GM12878 (cell line): Measurements from ENCODE around the gene CYP24A1. TPM values are rescaled to one million over a fixed set of nuclear protein-coding genes. Genes with fewer than 3 reads are reported as not detected.

Source experiments
- ATAC-seq: fragments of 200-7000 bp; cut with Tn5 transposase; 3 replicates; pipeline ENCODE4 v1.9.1; 2020; ENCODE audit warnings: mild to moderate bottlenecking, moderate library complexity
- BruUV-seq: library from RNA; stranded (reverse); fragments of 400-500 nt; replicated peaks from 2 replicates; lab custom pipeline; 2021; lab: Mats Ljungman, UMichigan
- CTCF ChIA-PET: fragments of 300-600 bp; sonication (Branson Sonifier 250); formaldehyde crosslinking; extraction: SDS; loops from one replicate; lab custom pipeline; 2021; ENCODE audit warnings: inconsistent platforms; lab: Yijun Ruan, JAX
- POLR2A ChIA-PET: fragments of 350-600 bp; formaldehyde crosslinking; extraction: SDS; loops from one replicate; lab custom pipeline; 2021; ENCODE audit warnings: inconsistent platforms; lab: Charles Lee
- RAD21 ChIA-PET: fragments of 300-600 bp; sonication (Branson Sonifier 250); formaldehyde crosslinking; loops from one replicate; lab custom pipeline; 2023; ENCODE audit warnings: antibody characterized with exemption; ENCODE audit not compliant: unreplicated experiment; lab: Charles Lee
- SMC1A ChIA-PET: fragments of 300-600 bp; sonication (Branson Sonifier 250); formaldehyde crosslinking; loops from one replicate; lab custom pipeline; 2023; ENCODE audit not compliant: unreplicated experiment, uncharacterized antibody; lab: Charles Lee
- DNase-seq: peaks from one replicate; pipeline ENCODE4 v3.0.0-alpha.2; 2011; ENCODE audit warnings: low read depth, low spot score
- FAIRE-seq: peaks from 3 replicates; lab custom pipeline; 2011; peaks lifted over from hg19 to GRCh38; lab: Jason Lieb, UNC
- H2AFZ ChIP-seq: 2 replicates; pipeline ENCODE4 v1.6.0; 2011; ENCODE audit warnings: low read depth, low read length, control low read depth; ENCODE audit not compliant: control insufficient read depth
- H3K27ac ChIP-seq: 2 replicates; pipeline ENCODE4 v1.5.1; 2011; ENCODE audit warnings: control low read depth; ENCODE audit not compliant: control insufficient read depth, insufficient read depth
- H3K27me3 ChIP-seq, 2 experiments: replicated peaks in 1 of 2; 2 replicates each; pipeline versions ENCODE4 v1.6.0 to v1.6.1; 2011; ENCODE audit warnings: low read length in 1 of 2; ENCODE audit not compliant: control insufficient read depth in 2 of 2, insufficient read depth in 2 of 2
- H3K36me3 ChIP-seq, 2 experiments: 2 replicates each; pipeline ENCODE4 v1.5.1; 2011; ENCODE audit warnings: low read length in 1 of 2; ENCODE audit not compliant: control insufficient read depth in 2 of 2, insufficient read depth in 2 of 2
- H3K4me1 ChIP-seq: 2 replicates; pipeline ENCODE4 v1.6.1; 2011; ENCODE audit warnings: mild to moderate bottlenecking, low read length, moderate library complexity, mixed read lengths; ENCODE audit not compliant: control insufficient read depth, insufficient read depth
- H3K4me2 ChIP-seq: 2 replicates; pipeline ENCODE4 v1.6.0; 2011; ENCODE audit warnings: control low read depth; ENCODE audit not compliant: control insufficient read depth, insufficient read depth
- H3K4me3 ChIP-seq: fragments of 200-600 bp; sonication (generic); 2 replicates; pipeline ENCODE4 v1.5.1; 2016
- H3K79me2 ChIP-seq: 2 replicates; pipeline ENCODE4 v1.6.0; 2011; ENCODE audit warnings: low read length; ENCODE audit not compliant: control insufficient read depth, insufficient read depth
- H3K9ac ChIP-seq: 2 replicates; pipeline ENCODE4 v1.8.0; 2011; ENCODE audit warnings: low read length, control low read depth, mixed read lengths; ENCODE audit not compliant: control insufficient read depth, insufficient read depth
- H3K9me3 ChIP-seq: replicated peaks from 3 replicates; pipeline ENCODE4 v1.5.1; 2011; ENCODE audit warnings: mild to moderate bottlenecking, low read length; ENCODE audit not compliant: control insufficient read depth, insufficient read depth
- H4K20me1 ChIP-seq: 2 replicates; pipeline ENCODE4 v1.6.0; 2011; ENCODE audit not compliant: control insufficient read depth, insufficient read depth
- ETV6 ChIP-seq, 2 experiments: fragments of 450-650 bp in 1 of 2; IDR thresholded peaks in 1 of 2; conservative IDR thresholded peaks in 1 of 2; 2 replicates each; pipeline ENCODE4 v1.6.1; 2014; ENCODE audit warnings: antibody characterized with exemption in 1 of 2, borderline replicate concordance in 1 of 2, low read depth in 1 of 2, mild to moderate bottlenecking in 1 of 2, moderate library complexity in 1 of 2
- KDM1A ChIP-seq: fragments of 200-600 bp; sonication (generic); IDR thresholded peaks from 2 replicates; pipeline ENCODE4 v1.6.1; 2016; ENCODE audit warnings: borderline replicate concordance
- MEF2A ChIP-seq: IDR thresholded peaks from 2 replicates; pipeline ENCODE4 v1.6.1; 2011; ENCODE audit warnings: low read depth, mild to moderate bottlenecking, low read length, moderate library complexity; ENCODE audit not compliant: insufficient read depth
- NFXL1 ChIP-seq: fragments of 450-650 bp; IDR thresholded peaks from 2 replicates; pipeline ENCODE4 v1.6.1; 2017; ENCODE audit warnings: antibody characterized with exemption, mild to moderate bottlenecking, borderline replicate concordance
- RUNX3 ChIP-seq: IDR thresholded peaks from 2 replicates; pipeline ENCODE4 v1.6.1; 2012; ENCODE audit warnings: low read length, inconsistent platforms
- WGBS: methylation state at CpG from one replicate; pipeline ENCODE4 v1.1.6; 2016; ENCODE audit warnings: low lambda C conversion rate; ENCODE audit not compliant: insufficient replicate concordance, insufficient coverage; ENCODE audit errors: missing lambda C conversion rate; 5-methylcytosine and 5-hydroxymethylcytosine counted together
- in situ Hi-C: fragments of 300-500 bp; cut with MboI; formaldehyde crosslinking; loops from 9 replicates; pipeline ENCODE4 v1.14.3; 2018; ENCODE audit warnings: mixed read lengths
- intact Hi-C: fragments of 100-400 bp; cut with micrococcal nuclease; formaldehyde crosslinking; loops from one replicate; pipeline ENCODE4 v1.14.2; 2022; ENCODE audit not compliant: unreplicated experiment
- polyA plus RNA-seq, 11 experiments: library from polyadenylated mRNA; depleted of rRNA in 4 of 11; unstranded in 6 of 11; stranded (reverse) in 5 of 11; fragments of >200 nt; fragmentation: Nextera tagmentation in 4 of 11; fragmentation: Illumina TruSeq in 1 of 11; extraction: Ambion mirVana in 4 of 11; extraction: Trizol in 1 of 11; gene quantifications; 1 replicate in 1 of 11; 2 replicates in 10 of 11; pipeline versions ENCODE4 v1.2.1 to v1.2.3, GENCODE V29; 2011 to 2016; ENCODE audit warnings: inconsistent platforms in 2 of 11, missing spikeins in 2 of 11, low read depth in 1 of 11
- total RNA-seq, 4 experiments: library from RNA; depleted of rRNA in 3 of 4; stranded (reverse); fragments of >200 nt in 3 of 4; fragmentation: Illumina TruSeq in 1 of 4; extraction: Trizol in 1 of 4; gene quantifications; 2 replicates each; pipeline versions ENCODE4 v1.2.1 to v1.2.3, GENCODE V29; 2013 to 2021
- TF ChIP-seq, protein P1 (sequence below): fragments of 450-650 bp; IDR thresholded peaks from 2 replicates; pipeline ENCODE4 v1.6.1; 2017; ENCODE audit warnings: borderline replicate concordance

The CYP24A1 gene
- total and polyA plus RNA-seq, 10 of the 15 experiments (the other 5 are each of a cell fraction or from before 2014, with no cell fraction given) = 0.69 TPM; not detected in 9

GRCh38 chr20:54209216-54209813 is 35.5 kb upstream of the CYP24A1 start:
- H3K9ac ChIP-seq = no peak overlapping the region
- H3K4me3 ChIP-seq = peak overlapping the region; percentile 91
- FAIRE-seq (no peak), DNase-seq (no peak), ATAC-seq (no peak)
- H3K4me1 ChIP-seq = peaks cover 14% of the 10 kb centered on the region
- no peaks in the 10 kb centered on the region for H4K20me1 ChIP-seq
- no peaks in the 10 kb centered on the region for H3K9me3 ChIP-seq
- RAD21 ChIA-PET = no interaction called here
- TF ChIP-seq ETV6 (conservative IDR thresholded peaks at IDR 0.05 in 1 of 2, IDR thresholded peaks at IDR 0.05 in 1 of 2; ENCODE audit: borderline replicate concordance in 1 of 2, low read depth in 1 of 2) = 0 out of 4 replicates have a peak, but pooled peaks of 1 of the 2 experiments have one; percentile 25
- TF ChIP-seq KDM1A = no peak
- POLR2A ChIA-PET = no interaction called here
- H2AFZ ChIP-seq = no peak overlapping the region
- 89% methylated on average over 5 of the region's 5 CpGs for WGBS
- no peaks in the 10 kb centered on the region for H3K27me3 ChIP-seq
- H3K27ac ChIP-seq = no peak overlapping the region
- H3K79me2 ChIP-seq = peaks cover 20% of the 10 kb centered on the region
- in situ Hi-C loops (loop anchor here (10.0 kb wide), 1 partner anchor 635 kb away; no protein-coding TSS in a partner anchor), intact Hi-C loops (no loop called here)
- peak overlapping the region; percentile 38 for H3K4me2 ChIP-seq
- BruUV-seq = TSS peak; percentile 65
- CTCF ChIA-PET = interaction anchor here (0.6 to 3.4 kb wide), 10 partner anchors 9 to 437 kb away, joined by 3 to 29 read pairs (median 6); no protein-coding TSS in a partner anchor
- no peaks in the 10 kb centered on the region for H3K36me3 ChIP-seq
- SMC1A ChIA-PET = interaction anchor here (0.5 to 3.4 kb wide), 4 partner anchors 9 to 1101 kb away, joined by 3 to 14 read pairs (median 6); no protein-coding TSS in a partner anchor

- no TSS peak for BruUV-seq
- ATAC-seq (peak; percentile 43), FAIRE-seq (no peak), DNase-seq (no peak)
- Histone ChIP-seq H3K4me1 (peaks cover 14% of the 10 kb centered on the region), H3K4me2 (peak overlapping the region; percentile 38), H3K9me3 (no peaks in the 10 kb centered on the region), H3K9ac (peak overlapping the region; percentile 97), H2AFZ (peak overlapping the region; percentile 100), H3K4me3 (peak overlapping the region; percentile 91), H3K36me3 (no peaks in the 10 kb centered on the region), H3K27ac (peak overlapping the region; percentile 100), H3K79me2 (peaks cover 20% of the 10 kb centered on the region), H4K20me1 (no peaks in the 10 kb centered on the region)
- ChIA-PET RAD21 (interaction anchor here (0.9 to 1.3 kb wide), 2 partner anchors 106 to 148 kb away, joined by 3 read pairs; no protein-coding TSS in a partner anchor), SMC1A (interaction anchor here (0.5 to 3.4 kb wide), 10 partner anchors 9 to 1101 kb away, joined by 3 to 14 read pairs (median 3); no protein-coding TSS in a partner anchor)
- WGBS = 4% methylated on average over 15 of the region's 15 CpGs
- TF ChIP-seq, protein P1, sequence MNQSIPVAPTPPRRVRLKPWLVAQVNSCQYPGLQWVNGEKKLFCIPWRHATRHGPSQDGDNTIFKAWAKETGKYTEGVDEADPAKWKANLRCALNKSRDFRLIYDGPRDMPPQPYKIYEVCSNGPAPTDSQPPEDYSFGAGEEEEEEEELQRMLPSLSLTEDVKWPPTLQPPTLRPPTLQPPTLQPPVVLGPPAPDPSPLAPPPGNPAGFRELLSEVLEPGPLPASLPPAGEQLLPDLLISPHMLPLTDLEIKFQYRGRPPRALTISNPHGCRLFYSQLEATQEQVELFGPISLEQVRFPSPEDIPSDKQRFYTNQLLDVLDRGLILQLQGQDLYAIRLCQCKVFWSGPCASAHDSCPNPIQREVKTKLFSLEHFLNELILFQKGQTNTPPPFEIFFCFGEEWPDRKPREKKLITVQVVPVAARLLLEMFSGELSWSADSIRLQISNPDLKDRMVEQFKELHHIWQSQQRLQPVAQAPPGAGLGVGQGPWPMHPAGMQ = no peak
- TF ChIP-seq NFXL1 = 0 out of 2 replicates have a peak, but pooled peaks have one; percentile 1
- no peak for TF ChIP-seq RUNX3
- no peak for TF ChIP-seq MEF2A
- TF ChIP-seq, all 136 proteins: peak for 1
- intact Hi-C loops (no loop called here), in situ Hi-C loops (loop anchor here (10.0 kb wide), 1 partner anchor 634 kb away; no protein-coding TSS in a partner anchor)
- POLR2A ChIA-PET = interaction anchor here (1.4 kb wide), 1 partner anchor 425 kb away, joined by 3 read pairs; no protein-coding TSS in a partner anchor
- H3K27me3 ChIP-seq = no peaks in the 10 kb centered on the region
- CTCF ChIA-PET = interaction anchor here (0.6 to 3.4 kb wide), 22 partner anchors 9 to 440 kb away, joined by 3 to 29 read pairs (median 4); no protein-coding TSS in a partner anchor
Measured at GRCh38 chr20:54208548-54209176, 34.9 kb upstream of the CYP24A1 start.
